ENCODE data around the gene DYNC1H1.

DYNC1H1 gene

DNA sequence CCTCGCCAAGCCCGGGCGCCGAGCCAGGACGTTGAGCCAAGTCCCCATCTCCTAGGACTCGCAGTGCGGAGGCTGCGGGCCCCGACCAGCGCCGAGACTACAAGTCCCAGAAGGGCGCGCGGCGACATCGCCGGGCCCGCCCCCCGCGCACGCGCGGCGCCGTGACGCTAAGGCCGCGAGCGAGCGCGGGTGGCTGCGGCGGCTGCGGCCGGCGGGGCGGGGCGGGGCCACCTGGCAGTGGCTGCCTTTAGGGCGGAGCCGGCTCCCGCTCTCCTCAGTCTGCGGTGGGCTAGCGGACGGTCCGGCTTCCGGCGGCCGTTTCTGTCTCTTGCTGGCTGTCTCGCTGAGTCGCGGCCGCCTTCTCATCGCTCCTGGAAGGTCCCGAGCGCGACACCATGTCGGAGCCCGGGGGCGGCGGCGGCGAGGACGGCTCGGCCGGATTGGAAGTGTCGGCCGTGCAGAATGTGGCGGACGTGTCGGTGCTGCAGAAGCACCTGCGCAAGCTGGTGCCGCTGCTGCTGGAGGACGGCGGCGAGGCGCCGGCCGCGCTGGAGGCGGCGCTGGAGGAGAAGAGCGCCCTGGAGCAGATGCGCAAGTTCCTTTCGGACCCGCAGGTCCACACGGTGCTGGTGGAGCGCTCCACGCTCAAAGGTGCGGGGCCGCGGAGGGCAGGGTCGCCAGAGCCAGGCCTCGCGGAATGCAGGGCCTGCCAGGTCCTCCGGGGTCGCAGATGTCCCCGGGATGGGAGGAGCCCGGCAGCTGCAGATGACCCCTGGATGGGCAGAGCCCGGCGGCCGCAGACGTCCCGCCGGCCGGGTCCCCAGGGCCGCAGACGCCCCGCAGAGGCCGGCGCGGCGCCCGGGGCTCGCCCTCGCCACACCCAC is at the start of gene DYNC1H1:
Gene DYNC1H1 (plus strand): TSS at position 277 of the 884 bp plus-strand sequence. CDS start 119 bp downstream, at position 396.
- TF ChIP-seq GATA3 (IDR thresholded peaks at IDR 0.05; ENCODE audit: low read depth, low read length) (no peak), GATA2 (IDR thresholded peaks at IDR 0.05; ENCODE audit: low read depth, low read length) (no peak)

DNA sequence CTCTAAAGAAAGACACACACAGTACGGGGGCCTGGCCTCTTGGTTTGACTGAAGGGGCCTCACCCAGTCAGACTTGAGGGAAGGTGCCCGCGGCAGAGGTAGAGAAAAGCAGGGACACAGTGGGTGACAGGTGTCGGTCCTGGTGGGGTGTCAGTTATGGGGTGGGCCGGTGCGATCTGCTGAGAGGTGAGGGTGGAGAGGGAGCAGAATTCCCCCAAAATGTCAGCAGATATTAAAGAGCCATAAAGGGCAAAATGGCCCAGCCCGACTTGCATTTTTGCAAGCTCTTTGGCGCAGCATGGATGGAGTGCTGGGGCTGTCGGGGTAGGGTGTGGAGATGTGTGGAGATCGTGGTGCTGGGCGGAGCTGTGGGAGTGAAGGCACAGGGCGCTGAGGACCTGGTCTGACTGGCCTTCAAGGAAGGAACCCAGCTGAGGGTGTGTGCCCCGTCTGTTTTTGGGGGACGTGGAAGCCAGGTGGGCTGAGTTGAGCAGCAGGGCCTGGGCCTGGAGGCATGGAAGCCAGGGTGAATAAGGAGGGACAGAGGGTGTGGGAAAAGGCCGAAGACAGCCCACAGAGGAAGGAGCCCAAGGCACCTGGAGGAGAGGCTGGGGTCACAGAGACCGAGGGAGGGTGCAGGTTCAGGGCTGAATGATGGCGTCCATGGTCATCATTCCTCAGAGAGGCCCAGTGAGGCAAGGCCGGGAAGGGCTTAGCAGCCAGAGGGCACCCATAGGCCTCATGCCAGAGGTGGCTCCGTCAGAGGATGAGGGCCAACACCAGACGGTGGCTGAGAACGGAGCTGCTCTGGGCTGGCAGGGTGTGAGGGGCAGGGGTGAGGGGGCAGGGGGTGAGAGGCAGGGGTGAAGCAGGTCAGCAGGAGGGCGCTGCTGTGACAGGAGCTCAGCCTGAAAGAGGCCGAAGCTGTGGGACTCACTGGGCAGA is 48.2 kb upstream of the DYNC1H1 start:
- TF ChIP-seq GATA3 (IDR thresholded peaks at IDR 0.05; ENCODE audit: low read depth, low read length) (no peak), GATA2 (IDR thresholded peaks at IDR 0.05; ENCODE audit: low read depth, low read length) (no peak)

DNA sequence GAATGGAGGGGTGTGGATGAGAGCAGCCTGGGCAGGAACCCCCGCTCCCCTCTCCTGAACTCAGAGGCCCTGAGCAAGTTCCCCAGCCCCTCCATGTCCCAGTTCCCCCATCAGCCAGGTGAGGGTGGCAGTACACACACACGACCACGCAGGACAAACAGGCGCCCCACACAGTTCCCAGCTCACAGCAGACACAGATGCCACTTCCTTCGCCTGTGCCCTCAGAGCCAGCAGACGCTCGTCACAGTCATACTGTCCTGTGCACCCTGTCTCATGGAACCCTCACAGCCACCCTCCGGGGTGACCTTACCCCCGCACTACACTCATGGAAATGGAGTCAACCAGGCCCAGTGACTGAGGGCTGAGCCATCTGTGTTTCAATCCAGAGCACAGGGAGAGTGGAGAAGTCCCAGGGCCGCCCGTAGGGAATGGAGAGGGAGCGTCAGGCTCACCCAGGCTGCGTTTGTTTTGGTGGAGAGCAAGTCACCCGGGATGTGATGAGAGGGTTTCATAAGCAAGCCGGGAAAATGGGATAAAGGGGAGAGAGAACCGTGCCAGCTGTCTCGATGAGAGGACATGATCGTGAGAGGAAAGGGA is 47.5 kb upstream of the DYNC1H1 start:
- TF ChIP-seq GATA3 (IDR thresholded peaks at IDR 0.05; ENCODE audit: low read depth, low read length) (no peak), GATA2 (IDR thresholded peaks at IDR 0.05; ENCODE audit: low read depth, low read length) (no peak)

DNA sequence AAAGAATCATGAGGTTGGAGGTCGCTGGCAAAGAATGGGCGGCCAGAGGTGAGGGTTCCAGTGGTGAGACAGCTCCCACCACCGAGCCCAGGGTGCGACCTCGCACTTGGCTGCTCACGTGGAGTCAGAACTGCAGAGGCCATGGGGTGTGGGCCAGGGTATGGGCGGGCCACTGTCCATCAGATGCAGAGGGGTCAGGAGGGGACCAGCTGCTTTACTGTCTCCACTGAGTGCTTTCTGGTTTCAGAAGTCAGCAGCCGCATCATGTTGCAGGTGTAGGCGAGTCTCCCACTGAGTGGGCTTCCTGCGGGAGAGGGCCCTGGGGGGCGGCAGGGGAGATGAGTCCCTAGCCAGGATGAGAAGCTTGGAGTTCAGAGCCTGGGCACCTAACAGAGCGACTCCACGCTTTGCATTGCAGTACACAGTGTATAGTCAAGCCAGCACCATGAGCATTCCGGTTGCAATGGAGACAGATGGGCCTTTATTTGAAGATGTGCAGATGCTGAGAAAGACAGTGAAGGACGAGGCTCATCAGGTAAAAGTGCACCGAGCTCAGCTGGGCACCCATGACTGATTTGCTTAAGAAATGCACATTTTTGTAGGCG is 46.9 kb upstream of the DYNC1H1 start:
- no peak for TF ChIP-seq GATA2 (IDR thresholded peaks at IDR 0.05; ENCODE audit: low read depth, low read length)
- TF ChIP-seq GATA3 (IDR thresholded peaks at IDR 0.05; ENCODE audit: low read depth, low read length), result no peak

DNA sequence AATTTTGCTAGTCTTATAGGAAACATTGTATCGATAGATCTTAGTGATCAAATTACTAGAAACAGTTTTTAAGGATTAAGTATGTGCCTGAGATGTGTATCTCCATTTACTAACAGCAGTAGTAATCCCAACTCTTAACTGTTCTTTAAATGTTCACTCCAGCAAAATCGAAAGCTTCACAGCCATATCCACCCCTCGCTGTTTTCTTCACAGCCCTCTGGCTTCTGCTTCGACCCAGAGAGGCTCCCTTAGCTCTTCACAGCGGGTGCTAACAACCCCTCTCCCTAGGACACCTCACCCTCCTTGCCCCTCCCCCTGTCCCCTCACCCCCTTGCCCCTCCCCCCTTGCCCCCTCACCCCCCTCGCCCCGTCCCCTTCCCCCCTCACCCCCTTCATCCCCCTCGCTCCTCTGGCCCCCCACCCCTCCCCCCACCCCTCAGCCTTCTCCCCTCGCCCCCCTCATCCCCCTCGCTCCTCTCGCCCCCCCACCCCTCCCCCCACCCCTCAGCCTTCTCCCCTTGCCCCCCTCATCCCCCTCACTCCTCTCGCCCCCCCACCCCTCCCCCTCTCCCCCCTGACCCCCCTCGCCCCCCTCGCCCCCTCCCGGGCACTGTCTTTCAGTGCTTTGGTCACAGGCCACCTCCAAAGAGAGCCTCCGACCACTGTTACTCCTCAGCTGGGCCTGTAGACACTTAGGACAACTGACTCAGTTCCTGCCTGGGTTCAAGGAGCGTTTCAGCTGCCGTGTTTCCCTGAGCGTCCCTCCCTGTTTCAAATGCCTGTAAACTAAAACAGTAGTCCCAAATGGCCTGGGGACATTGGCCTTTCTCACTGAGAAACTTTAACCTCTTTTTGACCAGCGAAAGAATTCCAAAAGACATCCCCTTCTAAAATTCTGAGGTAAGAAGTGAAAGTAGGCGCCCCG is 46.0 kb upstream of the DYNC1H1 start:
- no peak for TF ChIP-seq GATA3 (IDR thresholded peaks at IDR 0.05; ENCODE audit: low read depth, low read length)
- no peak for TF ChIP-seq GATA2 (IDR thresholded peaks at IDR 0.05; ENCODE audit: low read depth, low read length)

DNA sequence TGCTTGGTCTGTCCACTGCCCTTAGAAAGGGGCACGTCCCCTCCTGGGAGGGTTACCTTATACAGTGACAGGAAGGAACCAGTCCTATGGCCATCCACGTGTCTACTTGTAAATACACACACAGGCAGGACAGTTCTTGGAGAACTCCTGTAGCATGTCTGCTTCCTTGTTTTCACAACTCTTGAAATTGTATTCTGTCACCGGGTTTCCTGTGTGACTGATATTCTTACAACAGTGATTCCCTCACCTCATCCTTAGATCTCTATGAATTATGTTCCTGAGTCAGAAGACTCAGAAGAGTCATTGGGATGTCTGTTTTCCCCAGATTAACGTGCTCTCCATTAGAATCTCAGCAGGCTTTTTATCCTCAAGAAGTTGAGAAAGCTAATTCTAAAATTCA is 44.1 kb upstream of the DYNC1H1 start:
- TF ChIP-seq GATA3 (IDR thresholded peaks at IDR 0.05; ENCODE audit: low read depth, low read length), result no peak
- TF ChIP-seq GATA2 (IDR thresholded peaks at IDR 0.05; ENCODE audit: low read depth, low read length), result no peak

DNA sequence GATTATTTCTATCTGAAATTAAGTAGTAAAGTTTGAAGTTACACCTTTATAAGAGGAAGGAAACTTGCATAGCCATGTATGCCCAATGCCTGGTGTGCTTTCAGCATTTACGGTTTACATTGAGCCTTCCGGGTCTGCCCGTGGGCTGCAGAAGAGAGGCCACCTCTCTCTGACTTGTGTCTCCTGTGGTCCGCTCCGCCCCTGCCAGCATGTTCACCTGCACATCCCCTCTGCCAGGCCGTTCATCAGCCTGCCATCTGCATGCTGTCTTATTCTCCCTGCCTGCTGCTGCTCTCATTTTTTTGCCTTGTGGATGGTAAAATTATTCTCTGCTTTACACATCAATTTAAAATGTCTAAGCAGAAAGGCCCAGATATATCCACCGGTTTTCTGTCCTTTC is 41.5 kb upstream of the DYNC1H1 start:
- TF ChIP-seq GATA2 (IDR thresholded peaks at IDR 0.05; ENCODE audit: low read depth, low read length) (no peak), GATA3 (IDR thresholded peaks at IDR 0.05; ENCODE audit: low read depth, low read length) (no peak)

DNA sequence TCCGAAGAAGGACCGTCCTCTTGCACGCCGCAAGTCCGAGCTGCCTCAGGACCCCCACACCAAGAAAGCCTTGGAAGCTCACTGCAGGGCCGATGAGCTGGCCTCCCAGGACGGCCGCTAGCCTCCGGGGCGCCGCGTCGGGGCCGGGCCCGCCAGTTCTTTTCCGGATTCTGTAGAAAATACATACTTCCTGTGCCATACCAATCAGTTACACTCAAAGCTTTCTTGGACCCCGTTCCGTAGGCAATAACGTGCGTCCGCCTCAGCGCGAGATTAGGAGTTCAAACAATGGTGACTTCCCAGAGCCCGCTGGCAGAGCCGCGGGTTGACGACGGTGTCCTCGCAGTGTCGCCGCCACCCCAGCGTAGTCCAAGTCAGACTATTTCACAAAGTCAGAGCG is 39.2 kb upstream of the DYNC1H1 start:
- TF ChIP-seq GATA3 (IDR thresholded peaks at IDR 0.05; ENCODE audit: low read depth, low read length) (no peak), GATA2 (IDR thresholded peaks at IDR 0.05; ENCODE audit: low read depth, low read length) (no peak)

DNA sequence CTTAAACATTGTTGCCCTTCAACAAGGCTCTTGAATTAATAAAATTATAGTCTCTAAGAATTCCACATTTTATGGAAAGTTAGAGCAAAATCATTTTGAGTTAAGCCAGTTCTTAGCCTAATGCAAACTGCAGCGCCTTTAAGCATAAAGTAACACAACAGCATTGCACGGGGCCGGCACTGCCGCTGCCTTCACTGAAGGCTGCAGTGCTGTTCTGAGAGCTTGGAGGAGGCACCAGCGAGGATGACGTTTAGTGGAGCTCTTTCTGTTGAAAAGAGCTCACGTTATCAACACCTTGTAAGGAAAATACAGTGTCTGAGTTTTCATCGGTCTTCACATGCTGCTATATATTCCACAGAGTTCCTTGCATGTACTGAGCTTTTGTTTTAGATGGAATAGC is 38.3 kb upstream of the DYNC1H1 start:
- TF ChIP-seq GATA2 (IDR thresholded peaks at IDR 0.05; ENCODE audit: low read depth, low read length) (no peak), GATA3 (IDR thresholded peaks at IDR 0.05; ENCODE audit: low read depth, low read length) (no peak)

DNA sequence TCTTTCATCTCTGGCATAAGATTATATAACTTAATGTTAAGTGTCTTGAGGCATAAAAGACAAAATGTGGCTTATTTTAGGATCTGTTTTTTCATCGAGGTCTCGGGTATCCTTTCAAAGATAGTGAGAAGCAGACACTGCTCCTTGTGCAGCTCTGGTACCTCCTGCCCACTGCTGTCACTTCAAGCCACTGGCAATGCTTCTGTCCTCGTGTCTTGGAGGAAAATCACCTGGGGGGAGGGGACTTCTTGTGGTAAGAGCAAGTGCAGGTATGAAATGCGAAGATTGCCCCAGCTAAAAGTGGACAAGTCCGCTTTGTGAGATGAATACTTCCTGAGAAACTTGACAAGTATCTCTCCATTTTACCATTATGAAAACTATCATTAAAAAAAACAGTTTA is 37.8 kb upstream of the DYNC1H1 start:
- TF ChIP-seq GATA3 (IDR thresholded peaks at IDR 0.05; ENCODE audit: low read depth, low read length) (no peak), GATA2 (IDR thresholded peaks at IDR 0.05; ENCODE audit: low read depth, low read length) (no peak)

DNA sequence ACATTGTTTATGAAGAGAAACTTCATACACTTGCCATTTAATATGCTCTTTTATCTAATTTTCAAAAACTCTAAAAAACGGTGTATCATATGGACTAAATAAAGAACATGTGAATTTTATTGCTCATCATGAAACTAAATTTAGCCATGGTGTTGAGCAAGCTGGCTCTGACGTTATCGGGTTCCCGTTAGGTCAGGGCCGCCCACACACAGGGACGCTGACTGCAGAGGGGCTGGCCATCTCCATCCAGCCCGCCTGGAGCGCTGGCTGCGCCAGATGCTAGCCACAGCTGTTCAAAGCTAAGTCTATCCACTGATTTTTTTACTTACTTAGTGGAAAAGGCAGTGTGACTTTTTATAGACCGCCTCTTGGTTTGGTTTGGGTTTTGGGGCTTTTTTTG is 36.5 kb upstream of the DYNC1H1 start:
- no peak for TF ChIP-seq GATA3 (IDR thresholded peaks at IDR 0.05; ENCODE audit: low read depth, low read length)
- TF ChIP-seq GATA2 (IDR thresholded peaks at IDR 0.05; ENCODE audit: low read depth, low read length), result no peak

DNA sequence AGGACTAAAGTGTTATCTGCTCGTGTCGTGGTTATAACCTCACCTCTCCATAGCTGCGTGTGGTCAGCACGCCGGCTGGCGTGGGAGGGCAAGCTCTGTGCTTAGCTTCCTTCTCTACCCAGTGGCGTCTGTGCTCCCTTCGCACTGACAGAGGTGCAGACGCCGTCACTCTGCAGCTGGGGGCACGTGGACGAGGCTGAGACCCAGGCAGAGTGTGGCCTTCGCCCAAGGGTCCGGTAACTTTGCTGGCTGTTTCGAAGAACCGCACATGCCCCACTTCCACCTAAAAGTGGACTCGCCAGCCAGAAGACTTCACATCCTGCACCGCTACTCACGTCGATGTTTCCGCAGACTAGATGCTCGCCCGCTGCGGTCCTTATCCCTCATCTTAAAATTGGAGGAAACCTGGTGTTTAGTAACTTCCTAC is 35.9 kb upstream of the DYNC1H1 start:
- TF ChIP-seq GATA2 (IDR thresholded peaks at IDR 0.05; ENCODE audit: low read depth, low read length), result no peak
- TF ChIP-seq GATA3 (IDR thresholded peaks at IDR 0.05; ENCODE audit: low read depth, low read length), result no peak

DNA sequence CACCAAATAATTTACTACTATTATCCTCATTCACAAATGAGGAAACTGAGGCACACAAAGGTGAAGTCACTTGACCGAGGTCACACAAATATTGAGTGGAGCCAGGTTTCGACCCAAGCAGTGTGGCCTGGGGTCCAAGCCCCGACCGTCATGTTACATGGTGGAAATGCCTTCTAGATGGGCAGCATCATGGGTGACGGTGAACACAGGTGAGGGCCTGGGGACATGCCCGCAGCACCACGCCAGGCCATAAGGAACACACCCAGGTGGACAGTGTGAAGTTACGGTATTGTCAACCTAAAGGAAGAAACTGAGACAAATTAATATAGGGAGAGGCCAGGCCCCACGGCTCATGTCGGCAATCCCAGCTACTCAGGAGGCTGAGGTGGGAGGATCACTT is 35.3 kb upstream of the DYNC1H1 start:
- TF ChIP-seq GATA2 (IDR thresholded peaks at IDR 0.05; ENCODE audit: low read depth, low read length) (no peak), GATA3 (IDR thresholded peaks at IDR 0.05; ENCODE audit: low read depth, low read length) (no peak)

All from SH-SY5Y (cell line).